Gastrocnemius medialis (tissue), 4 donors: ENCODE measurements around the gene IPCEF1. TPM values are rescaled to one million over a fixed set of nuclear protein-coding genes. Genes with fewer than 3 reads are reported as not detected.

Experiments
- ATAC-seq, 2 donors: fragments of 150-250 bp; one replicate each; pipeline ENCODE4 v1.9.1; 2016
- DNase-seq, 2 donors: peaks; one replicate each; pipeline ENCODE4 v3.0.0-alpha.2; 2019
- H3K27ac ChIP-seq, 4 donors: fragments of 200-600 bp; sonication (generic); 1 replicate in 1 of 4; 2 replicates in 3 of 4; pipeline ENCODE4 v1.5.1; 2016 to 2018; ENCODE audit warnings: mild to moderate bottlenecking in 2 of 4, moderate library complexity in 1 of 4
- H3K27me3 ChIP-seq, 3 donors: fragments of 200-600 bp; sonication (generic) in 2 of 3; 1 replicate in 1 of 3; 2 replicates in 2 of 3; pipeline versions ENCODE4 v1.5.1 to v1.6.0; 2016 to 2019; ENCODE audit warnings: mild to moderate bottlenecking in 1 of 3, moderate library complexity in 1 of 3
- H3K36me3 ChIP-seq, 2 donors: fragments of 200-600 bp; sonication (generic) in 1 of 2; one replicate each; pipeline ENCODE4 v1.5.1; 2017 to 2018
- H3K4me1 ChIP-seq, 2 donors: fragments of 200-600 bp; sonication (generic) in 1 of 2; one replicate each; pipeline ENCODE4 v1.5.1; 2016 to 2017; ENCODE audit warnings: mild to moderate bottlenecking in 2 of 2
- H3K4me3 ChIP-seq, 4 donors: fragments of 200-600 bp; sonication (generic) in 3 of 4; 1 replicate in 1 of 4; 2 replicates in 3 of 4; pipeline ENCODE4 v1.5.1; 2016 to 2019; ENCODE audit warnings: mild to moderate bottlenecking in 2 of 4
- H3K9me3 ChIP-seq, 3 donors: fragments of 200-600 bp; sonication (generic) in 2 of 3; 1 replicate in 1 of 3; 2 replicates in 2 of 3; pipeline ENCODE4 v1.5.1; 2016 to 2019
- POLR2A ChIP-seq, 2 donors: fragments of 450-650 bp; IDR thresholded peaks; one replicate each; pipeline ENCODE4 v1.6.1; 2017; ENCODE audit warnings: antibody characterized with exemption in 2 of 2, mild to moderate bottlenecking in 2 of 2, moderate library complexity in 2 of 2
- in situ Hi-C, 4 donors: fragments of 200-750 bp; cut with MboI; loops; one replicate each; pipeline versions ENCODE4 v1.15.0 to v1.8.0; 2017; ENCODE audit warnings: low sequenced_read_pairs in 4 of 4
- intact Hi-C: fragments of 100-400 bp; cut with DNase I; formaldehyde crosslinking; loops from one replicate; pipeline ENCODE4 v1.15.1; 2023; ENCODE audit warnings: low total_unique reads
- total RNA-seq, 4 donors: library from RNA; depleted of rRNA; stranded (reverse); fragments of >200 nt; gene quantifications; one replicate each; pipeline versions ENCODE4 v1.1.0 to v1.2.3, GENCODE V29; 2016
- TF ChIP-seq, protein P1 (sequence below), 5 experiments: fragments of 450-650 bp in 3 of 5; fragments of 200-600 bp in 2 of 5; sonication (generic) in 2 of 5; IDR thresholded peaks in 4 of 5; conservative IDR thresholded peaks in 1 of 5; 1 replicate in 4 of 5; 2 replicates in 1 of 5; pipeline ENCODE4 v1.5.1; 2016 to 2019; ENCODE audit warnings: antibody characterized with exemption in 5 of 5, mild to moderate bottlenecking in 3 of 5, moderate library complexity in 3 of 5

The IPCEF1 gene
- total RNA-seq, 4 donors from 2014 or later = 0.24 to 0.85 TPM; not detected in 2

GRCh38 chr6:154301839-154302752 is 54.5 kb downstream of the IPCEF1 start:
- TF ChIP-seq POLR2A (IDR thresholded peaks at IDR 0.05) = no peak
- TF ChIP-seq, protein P1, sequence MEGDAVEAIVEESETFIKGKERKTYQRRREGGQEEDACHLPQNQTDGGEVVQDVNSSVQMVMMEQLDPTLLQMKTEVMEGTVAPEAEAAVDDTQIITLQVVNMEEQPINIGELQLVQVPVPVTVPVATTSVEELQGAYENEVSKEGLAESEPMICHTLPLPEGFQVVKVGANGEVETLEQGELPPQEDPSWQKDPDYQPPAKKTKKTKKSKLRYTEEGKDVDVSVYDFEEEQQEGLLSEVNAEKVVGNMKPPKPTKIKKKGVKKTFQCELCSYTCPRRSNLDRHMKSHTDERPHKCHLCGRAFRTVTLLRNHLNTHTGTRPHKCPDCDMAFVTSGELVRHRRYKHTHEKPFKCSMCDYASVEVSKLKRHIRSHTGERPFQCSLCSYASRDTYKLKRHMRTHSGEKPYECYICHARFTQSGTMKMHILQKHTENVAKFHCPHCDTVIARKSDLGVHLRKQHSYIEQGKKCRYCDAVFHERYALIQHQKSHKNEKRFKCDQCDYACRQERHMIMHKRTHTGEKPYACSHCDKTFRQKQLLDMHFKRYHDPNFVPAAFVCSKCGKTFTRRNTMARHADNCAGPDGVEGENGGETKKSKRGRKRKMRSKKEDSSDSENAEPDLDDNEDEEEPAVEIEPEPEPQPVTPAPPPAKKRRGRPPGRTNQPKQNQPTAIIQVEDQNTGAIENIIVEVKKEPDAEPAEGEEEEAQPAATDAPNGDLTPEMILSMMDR (IDR thresholded peaks at IDR 0.05 in 4 of 5, conservative IDR thresholded peaks at IDR 0.05 in 1 of 5) = no peak
- ATAC-seq (no peak), DNase-seq (no peak)
- in situ Hi-C loops = no loop called here
- no peak overlapping the region for H3K4me3 ChIP-seq
- no peaks in the 10 kb centered on the region for H3K27me3 ChIP-seq
- no peaks in the 10 kb centered on the region for H3K4me1 ChIP-seq
- intact Hi-C loops = no loop called here
- H3K27ac ChIP-seq = no peak overlapping the region
- no peaks in the 10 kb centered on the region for H3K36me3 ChIP-seq
- H3K9me3 ChIP-seq = no peaks in the 10 kb centered on the region

GRCh38 chr6:154301086-154301625 is 55.4 kb downstream of the IPCEF1 start:
- in situ Hi-C loops = no loop called here
- no peaks in the 10 kb centered on the region for H3K4me1 ChIP-seq

DNA sequence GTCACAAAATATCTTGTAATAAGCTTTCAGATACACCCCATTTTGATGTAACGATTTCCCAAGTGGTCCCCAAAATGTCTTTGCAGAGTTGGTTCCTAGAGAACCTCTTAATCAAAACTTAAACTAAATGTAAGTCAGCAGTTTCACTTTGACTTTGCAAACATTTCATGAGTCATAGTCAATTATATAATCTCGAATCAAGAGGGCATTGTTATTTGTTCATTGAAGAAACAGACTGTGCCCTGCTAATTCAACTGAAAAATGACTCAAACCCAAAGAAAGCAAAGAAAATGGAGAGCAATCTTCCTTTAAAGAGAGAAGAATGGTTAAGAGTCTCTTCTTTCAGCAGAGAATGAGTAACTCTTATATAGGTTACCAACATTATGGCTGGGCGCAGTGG is 58.3 kb downstream of the IPCEF1 start:
- Histone ChIP-seq H3K27ac (no peak overlapping the region), H3K27me3 (no peaks in the 10 kb centered on the region), H3K36me3 (no peaks in the 10 kb centered on the region), H3K4me1 (no peaks in the 10 kb centered on the region), H3K9me3 (no peaks in the 10 kb centered on the region), H3K4me3 (no peak overlapping the region)
- DNase-seq (no peak), ATAC-seq (no peak)
- in situ Hi-C loops (no loop called here), intact Hi-C loops (no loop called here)
- TF ChIP-seq, protein P1 (IDR thresholded peaks at IDR 0.05 in 4 of 5, conservative IDR thresholded peaks at IDR 0.05 in 1 of 5) = no peak

More at GRCh38 chr6:154301086-154301625, 55.4 kb downstream of the IPCEF1 start:
- TF ChIP-seq, protein P1 (IDR thresholded peaks at IDR 0.05 in 4 of 5, conservative IDR thresholded peaks at IDR 0.05 in 1 of 5) = no peak
- TF ChIP-seq POLR2A (IDR thresholded peaks at IDR 0.05) = no peak
- intact Hi-C loops = no loop called here
- H3K27me3 ChIP-seq = no peaks in the 10 kb centered on the region
- H3K4me3 ChIP-seq = no peak overlapping the region
- H3K9me3 ChIP-seq = no peaks in the 10 kb centered on the region
- no peak overlapping the region for H3K27ac ChIP-seq
- no peaks in the 10 kb centered on the region for H3K36me3 ChIP-seq
- ATAC-seq = no peak
- no peak for DNase-seq

DNA sequence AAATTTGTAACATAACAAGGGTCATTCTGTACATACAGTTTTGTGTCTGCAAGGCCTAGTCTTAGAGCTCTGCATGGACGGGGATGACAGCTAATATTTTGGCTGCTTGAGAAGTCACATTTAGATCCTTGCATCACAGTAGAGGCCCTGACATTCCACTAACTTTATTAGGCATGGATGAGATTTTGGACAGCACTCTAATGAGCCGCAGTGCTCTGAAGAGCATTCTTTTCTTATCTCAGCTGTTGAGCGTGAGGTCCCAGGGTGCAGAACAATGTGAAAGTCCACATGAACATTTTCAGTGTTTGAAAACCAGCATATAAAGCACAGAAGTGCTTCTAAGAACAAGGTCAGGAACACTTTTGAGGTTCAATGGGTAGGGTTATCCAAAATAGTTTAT is 58.9 kb downstream of the IPCEF1 start:
- Histone ChIP-seq H3K4me3 (no peak overlapping the region), H3K36me3 (no peaks in the 10 kb centered on the region), H3K9me3 (no peaks in the 10 kb centered on the region), H3K27ac (no peak overlapping the region), H3K4me1 (no peaks in the 10 kb centered on the region), H3K27me3 (no peaks in the 10 kb centered on the region)
- no peak for TF ChIP-seq POLR2A (IDR thresholded peaks at IDR 0.05)
- TF ChIP-seq, protein P1 (IDR thresholded peaks at IDR 0.05 in 4 of 5, conservative IDR thresholded peaks at IDR 0.05 in 1 of 5) = no peak
- ATAC-seq = no peak
- intact Hi-C loops = no loop called here
- in situ Hi-C loops = no loop called here
- DNase-seq = no peak
